ENCODE data around the gene DNAJC1.
A peak's percentile ranks its signal among the peaks of the same experiment; 100 is the strongest.
"Not testable (repeated sequence)": the region's sequence is repeated elsewhere in the genome, so short reads cannot be mapped to it uniquely, and the experiment has no call there.

Gene DNAJC1

GRCh38 chr10:21733710-21734109 is 269.8 kb downstream of the DNAJC1 start:
- no peaks in the 10 kb centered on the region for H3K9me3 Mint-ChIP-seq
- H3K27me3 Mint-ChIP-seq: no peaks in the 10 kb centered on the region
- ATAC-seq (replicated peaks): no peak
- no peak overlapping the region for H3K4me3 Mint-ChIP-seq
- peak overlapping the region; percentile 60 for H3K27ac Mint-ChIP-seq
- H3K36me3 Mint-ChIP-seq: peaks cover 31 to 43% of the 10 kb centered on the region in 2 donors
- no peak for DNase-seq
- peaks cover 6% of the 10 kb centered on the region in 2 donors for H3K4me1 Mint-ChIP-seq

- peak; percentile 25 for DNase-seq
- Mint-ChIP-seq H3K4me3 (no peak overlapping the region), H3K9me3 (no peaks in the 10 kb centered on the region), H3K27ac (no peak overlapping the region), H3K4me1 (peaks cover 5 to 6% of the 10 kb centered on the region in 2 donors), H3K36me3 (peaks cover 25 to 46% of the 10 kb centered on the region in 2 donors), H3K27me3 (no peaks in the 10 kb centered on the region)
- peak; percentile 66 to 85 for ATAC-seq (replicated peaks)
These were observed 271.3 kb downstream of the DNAJC1 start for GRCh38 chr10:21732067-21732772.

- Mint-ChIP-seq H3K9me3 (no peaks in the 10 kb centered on the region), H3K27ac (no peak overlapping the region), H3K4me1 (peaks cover 3 to 9% of the 10 kb centered on the region in 2 donors), H3K36me3 (peaks cover 10 to 27% of the 10 kb centered on the region in 2 donors), H3K27me3 (no peaks in the 10 kb centered on the region), H3K4me3 (no peak overlapping the region)
- DNase-seq: no peak
- no peak for ATAC-seq (replicated peaks)
These were observed 274.9 kb downstream of the DNAJC1 start for GRCh38 chr10:21728618-21729017.

GRCh38 chr10:21727452-21728168 is 275.9 kb downstream of the DNAJC1 start:
- H3K27ac Mint-ChIP-seq: peak overlapping the region; percentile 20
- no peak overlapping the region for H3K4me3 Mint-ChIP-seq

GRCh38 chr10:21726601-21727225 is 276.8 kb downstream of the DNAJC1 start:
- Mint-ChIP-seq H3K36me3 (peaks cover 13 to 23% of the 10 kb centered on the region in 2 donors), H3K27ac (no peak overlapping the region)

More at GRCh38 chr10:21727452-21728168, 275.9 kb downstream of the DNAJC1 start:
- ATAC-seq (replicated peaks) (no peak), DNase-seq (no peak)
- H3K27me3 Mint-ChIP-seq: no peaks in the 10 kb centered on the region
- peaks cover 3 to 9% of the 10 kb centered on the region in 2 donors for H3K4me1 Mint-ChIP-seq
- no peaks in the 10 kb centered on the region for H3K9me3 Mint-ChIP-seq
- peaks cover 10 to 26% of the 10 kb centered on the region in 2 donors for H3K36me3 Mint-ChIP-seq

GRCh38 chr10:21724687-21725367 is 278.7 kb downstream of the DNAJC1 start:
- Mint-ChIP-seq H3K4me1 (peaks cover 3 to 9% of the 10 kb centered on the region in 2 donors), H3K36me3 (peaks cover 10 to 17% of the 10 kb centered on the region in 2 donors), H3K27ac (no peak overlapping the region), H3K9me3 (no peaks in the 10 kb centered on the region), H3K4me3 (no peak overlapping the region), H3K27me3 (no peaks in the 10 kb centered on the region)
- ATAC-seq (replicated peaks) (peak in 1 of 2 donors; percentile 51), DNase-seq (no peak)

More at GRCh38 chr10:21726601-21727225, 276.8 kb downstream of the DNAJC1 start:
- Mint-ChIP-seq H3K27me3 (no peaks in the 10 kb centered on the region), H3K9me3 (no peaks in the 10 kb centered on the region), H3K4me3 (no peak overlapping the region), H3K4me1 (peaks cover 3 to 9% of the 10 kb centered on the region in 2 donors)
- ATAC-seq (replicated peaks): no peak
- DNase-seq: no peak

- H3K4me1 Mint-ChIP-seq: peaks cover 3 to 9% of the 10 kb centered on the region in 2 donors
- ATAC-seq (replicated peaks): no peak
- H3K36me3 Mint-ChIP-seq: peaks cover 10 to 17% of the 10 kb centered on the region in 2 donors
- no peak for DNase-seq
- H3K27ac Mint-ChIP-seq: no peak overlapping the region
- no peaks in the 10 kb centered on the region for H3K9me3 Mint-ChIP-seq
- no peak overlapping the region for H3K4me3 Mint-ChIP-seq
- no peaks in the 10 kb centered on the region for H3K27me3 Mint-ChIP-seq
These were observed 279.4 kb downstream of the DNAJC1 start for GRCh38 chr10:21724020-21724589.

GRCh38 chr10:21722209-21722608 is 281.3 kb downstream of the DNAJC1 start:
- peaks cover 0 to 2% of the 10 kb centered on the region in 2 donors for H3K9me3 Mint-ChIP-seq
- DNase-seq (no peak), ATAC-seq (replicated peaks) (no peak)
- no peak overlapping the region for H3K27ac Mint-ChIP-seq
- no peak overlapping the region for H3K4me3 Mint-ChIP-seq
- peaks cover 21 to 24% of the 10 kb centered on the region in 2 donors for H3K36me3 Mint-ChIP-seq
- peaks cover 3 to 14% of the 10 kb centered on the region in 2 donors for H3K4me1 Mint-ChIP-seq
- no peaks in the 10 kb centered on the region for H3K27me3 Mint-ChIP-seq

- H3K9me3 Mint-ChIP-seq: peaks cover 0 to 2% of the 10 kb centered on the region in 2 donors
- DNase-seq: no peak
- no peak overlapping the region for H3K4me3 Mint-ChIP-seq
- no peak overlapping the region for H3K27ac Mint-ChIP-seq
- H3K4me1 Mint-ChIP-seq: peaks cover 3 to 14% of the 10 kb centered on the region in 2 donors
- H3K27me3 Mint-ChIP-seq: no peaks in the 10 kb centered on the region
- H3K36me3 Mint-ChIP-seq: peaks cover 17 to 24% of the 10 kb centered on the region in 2 donors
- no peak for ATAC-seq (replicated peaks)
These were observed 282.4 kb downstream of the DNAJC1 start for GRCh38 chr10:21721000-21721665.

- Mint-ChIP-seq H3K36me3 (peaks cover 26 to 31% of the 10 kb centered on the region in 2 donors), H3K9me3 (peaks cover 0 to 2% of the 10 kb centered on the region in 2 donors), H3K4me1 (peaks cover 5 to 19% of the 10 kb centered on the region in 2 donors), H3K27ac (no peak overlapping the region), H3K4me3 (no peak overlapping the region), H3K27me3 (no peaks in the 10 kb centered on the region)
- DNase-seq: no peak
- ATAC-seq (replicated peaks): no peak
These were observed 283.4 kb downstream of the DNAJC1 start for GRCh38 chr10:21720090-21720489.

- H3K4me1 Mint-ChIP-seq: peaks cover 4 to 17% of the 10 kb centered on the region in 2 donors
- peaks cover 0 to 2% of the 10 kb centered on the region in 2 donors for H3K9me3 Mint-ChIP-seq
- ATAC-seq (replicated peaks) (no peak), DNase-seq (no peak)
- H3K27ac Mint-ChIP-seq: no peak overlapping the region
- H3K4me3 Mint-ChIP-seq: no peak overlapping the region
- H3K36me3 Mint-ChIP-seq: peaks cover 29 to 34% of the 10 kb centered on the region in 2 donors
- no peaks in the 10 kb centered on the region for H3K27me3 Mint-ChIP-seq
These were observed 284.0 kb downstream of the DNAJC1 start for GRCh38 chr10:21719502-21719901.

GRCh38 chr10:21717437-21718054 is 286.0 kb downstream of the DNAJC1 start:
- not testable (repeated sequence) for ATAC-seq (replicated peaks); DNase-seq; H3K4me3 Mint-ChIP-seq; H3K9me3 Mint-ChIP-seq; H3K27me3 Mint-ChIP-seq; H3K27ac Mint-ChIP-seq
- Mint-ChIP-seq H3K4me1 (peaks cover 5 to 12% of the 10 kb centered on the region in 2 donors), H3K36me3 (peaks cover 43 to 44% of the 10 kb centered on the region in 2 donors)
